Esophagus (tissue), 2 donors: ENCODE data around the gene EDAR. TPM values are rescaled to one million over a fixed set of nuclear protein-coding genes. Genes with fewer than 3 reads are reported as not detected.

Experiments used
- H3K27ac ChIP-seq, 2 donors: one replicate each; pipeline ENCODE4 v1.5.1; 2013; ENCODE audit warnings: low read depth in 2 of 2, mild to moderate bottlenecking in 2 of 2, inconsistent platforms in 1 of 2, low read length in 1 of 2, moderate library complexity in 1 of 2
- H3K27me3 ChIP-seq, 2 donors: one replicate each; pipeline ENCODE4 v1.6.1; 2013; ENCODE audit warnings: low read length in 2 of 2, control low read depth in 1 of 2, mild to moderate bottlenecking in 1 of 2; ENCODE audit not compliant: insufficient read depth in 2 of 2, control insufficient read depth in 1 of 2
- H3K36me3 ChIP-seq, 2 donors: one replicate each; pipeline ENCODE4 v1.6.1; 2013; ENCODE audit warnings: low read length in 1 of 2; ENCODE audit not compliant: control insufficient read depth in 2 of 2, insufficient read depth in 2 of 2
- H3K4me1 ChIP-seq, 2 donors: one replicate each; pipeline ENCODE4 v1.6.1; 2013; ENCODE audit warnings: low read length in 1 of 2; ENCODE audit not compliant: control insufficient read depth in 2 of 2, insufficient read depth in 2 of 2
- H3K4me3 ChIP-seq, 2 donors: one replicate each; pipeline ENCODE4 v1.5.1; 2013; ENCODE audit warnings: low read length in 2 of 2, mild to moderate bottlenecking in 2 of 2, low read depth in 1 of 2, moderate library complexity in 1 of 2
- H3K9me3 ChIP-seq, 2 donors: one replicate each; pipeline ENCODE4 v1.6.1; 2013; ENCODE audit warnings: mild to moderate bottlenecking in 2 of 2, low read depth in 1 of 2, low read length in 1 of 2, moderate library complexity in 1 of 2; ENCODE audit not compliant: control insufficient read depth in 2 of 2, insufficient read depth in 1 of 2
- WGBS, 2 donors: extraction: QIAGEN DNeasy Blood & Tissue Kit; methylation state at CpG; one replicate each; pipeline ENCODE4 v1.1.7; 2013; 5-methylcytosine and 5-hydroxymethylcytosine counted together
- polyA plus RNA-seq, 2 donors: library from polyadenylated mRNA; stranded (reverse); fragments of 200-250 nt; gene quantifications; one replicate each; pipeline ENCODE4 v1.2.3, GENCODE V29; 2013
- donor health status: healthy with polysubstance abuse.
- donor health status: Bipolar disorder and iron deficiency.

The EDAR gene
- polyA plus RNA-seq, 2 donors: 1.3 to 2.3 TPM

GRCh38 chr2:108971661-108972566, 17.1 kb downstream of the EDAR start:
- Histone ChIP-seq H3K27me3 (no peaks in the 10 kb centered on the region), H3K27ac (peak overlapping the region; percentile 98), H3K36me3 (no peaks in the 10 kb centered on the region), H3K9me3 (no peaks in the 10 kb centered on the region), H3K4me1 (peaks cover 2 to 25% of the 10 kb centered on the region in 2 donors), H3K4me3 (no peak overlapping the region)
- 41 to 50% methylated on average over 22 of the region's 22 CpGs for WGBS, 2 donors

- H3K9me3 ChIP-seq: no peaks in the 10 kb centered on the region
- H3K27me3 ChIP-seq: no peaks in the 10 kb centered on the region
- H3K4me1 ChIP-seq: peaks cover 2 to 21% of the 10 kb centered on the region in 2 donors
- WGBS, 2 donors: 68 to 79% methylated on average over 1 of the region's 1 CpG
- no peak overlapping the region for H3K4me3 ChIP-seq
- peak overlapping the region; percentile 44 to 77 for H3K27ac ChIP-seq
- no peaks in the 10 kb centered on the region for H3K36me3 ChIP-seq
Measured at GRCh38 chr2:108970369-108970768, 18.7 kb downstream of the EDAR start.

- H3K36me3 ChIP-seq: no peaks in the 10 kb centered on the region
- peak overlapping the region in 1 of 2 donors; percentile 77 for H3K27ac ChIP-seq
- WGBS, 2 donors: 85 to 88% methylated on average over 6 of the region's 6 CpGs
- no peak overlapping the region for H3K4me3 ChIP-seq
- no peaks in the 10 kb centered on the region for H3K27me3 ChIP-seq
- H3K4me1 ChIP-seq: peaks cover 2 to 21% of the 10 kb centered on the region in 2 donors
- no peaks in the 10 kb centered on the region for H3K9me3 ChIP-seq
Measured at GRCh38 chr2:108969856-108970255, 19.2 kb downstream of the EDAR start.

GRCh38 chr2:108968619-108969018, 20.4 kb downstream of the EDAR start:
- Histone ChIP-seq H3K27me3 (no peaks in the 10 kb centered on the region), H3K4me3 (no peak overlapping the region), H3K27ac (peak overlapping the region; percentile 52 to 81), H3K4me1 (peaks cover 2 to 18% of the 10 kb centered on the region in 2 donors), H3K9me3 (no peaks in the 10 kb centered on the region), H3K36me3 (no peaks in the 10 kb centered on the region)
- 34 to 38% methylated on average over 4 of the region's 4 CpGs for WGBS, 2 donors

GRCh38 chr2:108967757-108968156, 21.3 kb downstream of the EDAR start:
- 72 to 83% methylated on average over 7 of the region's 7 CpGs for WGBS, 2 donors
- Histone ChIP-seq H3K9me3 (no peaks in the 10 kb centered on the region), H3K27ac (no peak overlapping the region), H3K4me3 (no peak overlapping the region), H3K4me1 (peaks cover 2 to 11% of the 10 kb centered on the region in 2 donors), H3K36me3 (no peaks in the 10 kb centered on the region), H3K27me3 (no peaks in the 10 kb centered on the region)

- H3K27ac ChIP-seq: no peak overlapping the region
- no peaks in the 10 kb centered on the region for H3K9me3 ChIP-seq
- H3K4me1 ChIP-seq: peaks cover 2 to 7% of the 10 kb centered on the region in 2 donors
- H3K4me3 ChIP-seq: no peak overlapping the region
- WGBS, 2 donors: 34 to 41% methylated on average over 3 of the region's 3 CpGs
- no peaks in the 10 kb centered on the region for H3K36me3 ChIP-seq
- H3K27me3 ChIP-seq: no peaks in the 10 kb centered on the region
Measured at GRCh38 chr2:108965540-108966289, 23.3 kb downstream of the EDAR start.

- no peak overlapping the region for H3K27ac ChIP-seq
- 92 to 94% methylated on average over 8 of the region's 8 CpGs for whole genome bisulfite sequencing, 2 donors
- H3K4me1 ChIP-seq: peaks cover 4 to 17% of the 10 kb centered on the region in 2 donors
- H3K36me3 ChIP-seq: no peaks in the 10 kb centered on the region
- H3K27me3 ChIP-seq: no peaks in the 10 kb centered on the region
- no peak overlapping the region for H3K4me3 ChIP-seq
- no peaks in the 10 kb centered on the region for H3K9me3 ChIP-seq
Measured at GRCh38 chr2:108963057-108963456, 26.0 kb downstream of the EDAR start.

GRCh38 chr2:108961796-108962195, 27.2 kb downstream of the EDAR start:
- no peak overlapping the region for H3K27ac ChIP-seq
- 92 to 96% methylated on average over 4 of the region's 4 CpGs for WGBS, 2 donors
- H3K9me3 ChIP-seq: no peaks in the 10 kb centered on the region
- H3K36me3 ChIP-seq: no peaks in the 10 kb centered on the region
- H3K4me1 ChIP-seq: peaks cover 4 to 25% of the 10 kb centered on the region in 2 donors
- H3K27me3 ChIP-seq: no peaks in the 10 kb centered on the region
- H3K4me3 ChIP-seq: no peak overlapping the region

- 52 to 67% methylated on average over 5 of the region's 5 CpGs for WGBS, 2 donors
- no peaks in the 10 kb centered on the region for H3K36me3 ChIP-seq
- H3K4me1 ChIP-seq: peaks cover 4 to 26% of the 10 kb centered on the region in 2 donors
- no peaks in the 10 kb centered on the region for H3K27me3 ChIP-seq
- peak overlapping the region; percentile 52 to 96 for H3K27ac ChIP-seq
- H3K9me3 ChIP-seq: no peaks in the 10 kb centered on the region
- no peak overlapping the region for H3K4me3 ChIP-seq
Measured at GRCh38 chr2:108960006-108960405, 29.0 kb downstream of the EDAR start.
